Tongue (tissue), 2 donors: ENCODE results near the gene NPAS3. TPM values are rescaled to one million over a fixed set of nuclear protein-coding genes. Genes with fewer than 3 reads are reported as not detected.

ENCODE experiments used
- DNase-seq: peaks from one replicate; pipeline ENCODE4 v3.0.0-alpha.2; 2015
- total RNA-seq: library from RNA; depleted of rRNA; stranded (reverse); fragments of >200 nt; gene quantifications from one replicate; pipeline ENCODE4 v1.2.3, GENCODE V29; 2014

Gene NPAS3
- total RNA-seq, 1 donor from 2014 or later: 4.4 TPM

DNA sequence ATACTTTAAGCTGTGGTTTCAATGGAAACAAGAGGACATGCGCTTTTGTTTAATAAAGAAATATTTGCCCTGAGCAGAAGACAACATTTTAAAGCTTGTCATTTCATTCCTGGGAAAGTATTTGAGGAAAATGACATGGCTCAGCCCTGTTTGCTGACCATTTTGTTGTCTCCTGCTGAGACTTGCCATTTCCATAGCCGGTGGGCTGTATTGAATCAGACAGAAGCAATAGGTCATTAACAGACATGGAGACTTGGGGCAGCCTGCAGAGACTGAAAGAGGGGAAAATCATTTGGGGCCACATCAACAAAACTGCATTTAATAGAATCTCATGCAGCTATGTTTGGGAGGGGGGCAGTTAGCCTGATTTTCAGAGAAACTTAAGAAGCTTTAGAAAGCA is 443.0 kb downstream of the NPAS3 start:
- DNase-seq: no peak

DNA sequence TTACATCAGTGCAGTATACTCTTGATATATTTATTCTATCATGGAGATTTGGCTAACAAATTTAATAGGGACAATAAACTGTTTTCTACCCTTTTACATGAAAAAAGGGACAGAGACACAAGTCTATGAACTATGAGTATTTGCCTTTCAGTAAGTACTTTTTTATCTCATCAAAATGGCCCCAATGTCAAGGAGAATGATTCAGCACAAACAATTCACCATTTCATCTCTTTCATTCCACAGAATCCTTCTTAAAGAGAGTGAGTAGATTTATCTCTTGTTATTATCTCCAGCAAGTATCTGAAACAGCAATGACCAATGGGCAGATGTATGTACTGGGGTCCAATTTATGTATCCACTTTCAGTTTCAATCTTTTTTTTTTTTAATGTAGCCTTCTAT is 447.5 kb downstream of the NPAS3 start:
- no peak for DNase-seq

DNA sequence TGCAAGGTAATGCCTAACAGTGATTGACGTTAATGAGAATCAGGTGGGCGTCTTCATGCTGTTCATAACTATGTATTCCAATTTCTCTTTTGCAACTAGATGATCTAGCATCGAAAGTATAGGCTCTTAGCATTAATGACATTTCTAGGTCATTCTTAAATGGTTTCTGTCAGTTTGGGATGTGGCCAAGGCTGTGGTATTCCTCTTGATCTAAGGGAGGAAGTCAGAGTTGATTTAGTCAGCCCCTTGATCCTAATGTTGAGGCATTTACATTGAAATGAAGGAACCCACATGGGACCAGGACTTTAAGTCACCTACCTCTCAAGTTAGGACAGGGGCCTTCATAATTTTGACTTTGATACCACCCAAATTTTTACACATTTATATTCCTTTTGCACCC is 448.1 kb downstream of the NPAS3 start:
- no peak for DNase-seq

DNA sequence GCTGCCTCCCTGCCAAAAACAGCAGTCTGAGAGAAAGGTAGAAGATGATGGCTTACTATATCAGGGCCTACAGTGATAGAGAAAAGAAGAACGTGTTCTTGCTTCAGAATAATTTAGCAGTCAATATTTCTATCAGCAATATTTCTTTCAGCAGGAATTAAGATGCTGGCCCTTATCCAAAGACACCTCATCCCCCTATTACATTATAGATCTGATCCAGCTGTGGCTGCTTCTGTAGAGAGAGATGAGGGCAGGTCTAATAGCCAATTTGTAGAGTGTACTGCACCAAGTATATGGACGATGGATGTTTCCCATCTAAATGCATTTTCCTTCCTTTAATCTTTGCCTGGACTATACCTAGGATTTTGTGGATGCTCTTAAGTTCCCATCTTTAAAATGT is 451.7 kb downstream of the NPAS3 start:
- no peak for DNase-seq

- peak; percentile 66 for DNase-seq
Measured at GRCh38 chr14:33393231-33393894, 454.7 kb downstream of the NPAS3 start.

- no peak for DNase-seq
Measured at GRCh38 chr14:33393895-33394368, 455.3 kb downstream of the NPAS3 start.

DNA sequence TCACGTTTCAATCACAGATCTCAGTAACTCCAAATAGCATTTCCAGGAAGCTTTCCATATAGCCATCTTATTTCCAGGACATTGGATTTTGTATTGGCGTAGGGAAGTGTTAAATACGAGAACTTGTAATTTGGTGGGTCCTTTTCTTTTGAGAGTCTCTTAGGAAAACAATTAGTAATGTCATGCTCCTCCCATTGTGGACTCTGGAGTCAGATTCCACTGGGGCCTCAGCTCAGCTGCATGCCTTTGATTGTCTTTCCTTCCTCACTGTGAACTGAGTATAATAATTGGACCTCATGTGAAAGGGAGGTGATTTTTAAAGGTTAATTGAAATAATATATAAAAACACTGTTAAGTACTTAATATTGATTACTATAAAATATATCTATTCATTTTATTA is 462.6 kb downstream of the NPAS3 start:
- no peak for DNase-seq

- DNase-seq: peak; percentile 14
Measured at GRCh38 chr14:33402604-33403003, 463.9 kb downstream of the NPAS3 start.

- DNase-seq: peak; percentile 30
Measured at GRCh38 chr14:33404054-33404453, 465.4 kb downstream of the NPAS3 start.

DNA sequence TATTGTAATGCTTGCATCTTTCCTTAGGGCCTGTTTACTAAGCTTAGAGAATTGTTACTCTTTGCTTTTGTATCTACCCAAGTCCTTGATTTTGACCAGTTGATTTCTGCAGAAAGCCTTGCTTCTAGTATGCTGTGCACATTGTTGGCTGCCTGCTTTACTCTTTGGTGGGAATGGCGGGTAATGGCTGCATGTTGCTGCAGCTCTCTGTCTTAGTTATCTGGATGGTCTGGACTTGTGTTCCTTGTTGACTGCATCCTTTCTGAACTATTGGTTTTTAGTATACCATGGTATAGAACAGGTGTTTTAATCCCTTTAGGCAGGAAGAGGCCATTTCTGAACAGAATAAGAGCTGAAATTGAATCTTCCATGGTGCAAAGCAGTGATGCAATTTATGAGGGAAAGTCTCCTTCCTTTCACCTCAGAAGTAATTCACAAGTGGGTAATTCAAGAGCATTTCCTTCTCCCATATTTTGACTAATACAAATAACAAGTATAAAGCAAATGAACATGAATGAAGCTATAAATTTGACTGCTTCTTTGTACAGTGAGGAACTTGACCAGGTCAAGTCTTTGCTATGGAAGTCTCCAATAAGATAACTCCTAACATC is 466.4 kb downstream of the NPAS3 start:
- no peak for DNase-seq

GRCh38 chr14:33406766-33407165 is 468.1 kb downstream of the NPAS3 start:
- DNase-seq: no peak

DNA sequence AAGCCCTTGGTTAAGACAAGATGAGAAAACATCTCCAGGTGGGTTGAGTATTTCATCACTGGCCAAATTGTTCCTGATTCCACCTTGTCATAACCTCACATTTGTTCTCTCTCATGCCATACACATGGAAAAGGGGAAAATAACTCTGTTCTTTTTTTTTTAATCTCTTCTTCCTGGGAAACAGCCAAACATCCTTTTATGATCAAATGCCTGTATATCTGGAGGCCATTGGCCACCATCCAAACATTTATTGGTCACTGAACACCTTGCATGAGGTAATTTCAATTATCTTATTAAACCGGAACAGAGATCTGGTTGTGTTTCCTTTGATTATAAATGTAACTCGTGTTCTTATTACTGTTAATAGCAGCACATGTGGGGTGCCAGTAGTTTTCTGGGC is 469.6 kb downstream of the NPAS3 start:
- DNase-seq: no peak

DNA sequence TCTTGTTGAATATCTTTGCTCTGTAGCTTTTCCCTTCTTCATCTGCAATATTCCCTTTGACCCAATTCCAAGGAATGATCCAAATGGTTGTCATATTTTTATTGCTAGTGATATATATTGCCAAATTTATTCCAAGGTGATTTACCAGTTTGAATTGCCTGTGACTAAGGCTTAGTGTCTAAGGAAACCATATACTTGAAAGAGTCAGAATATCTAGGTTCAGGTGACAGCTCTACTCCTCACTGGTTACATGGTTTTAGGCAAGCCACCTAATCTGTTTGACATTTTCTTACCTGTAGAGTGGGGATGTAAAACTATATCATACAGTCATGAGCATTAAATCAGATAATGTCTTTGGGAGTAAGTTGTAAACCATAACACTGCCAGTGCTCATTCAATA is 473.8 kb downstream of the NPAS3 start:
- DNase-seq: no peak

DNA sequence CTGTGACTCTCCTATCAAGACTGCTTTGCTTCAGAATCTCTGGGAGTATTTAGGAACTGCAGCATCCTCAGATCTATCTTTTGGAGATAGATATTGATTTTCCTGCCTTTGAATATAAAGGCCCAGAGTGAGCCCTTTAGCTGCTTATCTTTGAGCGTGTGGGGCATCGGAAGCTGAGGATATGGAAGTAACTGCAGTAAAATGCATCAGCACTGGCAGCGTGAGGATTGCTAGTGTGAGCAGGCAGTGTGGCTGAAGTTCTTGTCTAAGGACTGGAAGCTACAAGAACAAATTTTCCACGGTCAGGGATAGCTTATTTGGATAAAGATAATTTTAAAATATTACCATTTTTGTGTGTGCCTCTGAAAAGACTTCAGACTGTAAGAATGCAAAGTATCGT is 474.7 kb downstream of the NPAS3 start:
- DNase-seq: no peak

GRCh38 chr14:33414041-33414440 is 475.4 kb downstream of the NPAS3 start:
- no peak for DNase-seq

DNA sequence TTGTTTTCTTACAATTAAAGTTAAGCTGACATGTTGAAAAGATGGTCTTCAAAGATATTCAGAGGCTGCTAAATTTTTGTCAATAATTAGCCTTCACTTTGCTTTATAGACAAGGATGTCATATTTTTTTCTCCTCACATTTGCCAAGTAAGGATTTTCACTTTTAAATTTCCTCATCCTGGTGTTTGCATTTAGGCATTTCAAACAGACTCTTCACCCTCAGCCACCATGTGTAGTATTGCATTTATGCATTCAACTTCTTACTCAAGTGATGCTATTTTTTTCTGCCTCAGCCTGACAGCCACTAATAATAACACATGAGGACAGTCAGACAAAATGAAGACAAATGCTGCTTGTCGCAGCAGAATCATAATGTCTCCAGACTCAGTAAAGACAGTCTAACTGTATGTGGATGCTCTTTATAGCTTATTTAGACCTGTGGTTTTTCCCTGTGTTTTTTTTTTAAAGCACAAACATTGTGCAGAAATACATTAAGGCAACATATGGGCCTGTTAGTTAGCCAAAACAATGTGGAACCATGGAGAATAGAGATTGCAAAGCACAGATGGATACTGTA is 481.5 kb downstream of the NPAS3 start:
- peak; percentile 11 for DNase-seq

- DNase-seq: no peak
Measured at GRCh38 chr14:33430414-33431035, 491.8 kb downstream of the NPAS3 start.

DNA sequence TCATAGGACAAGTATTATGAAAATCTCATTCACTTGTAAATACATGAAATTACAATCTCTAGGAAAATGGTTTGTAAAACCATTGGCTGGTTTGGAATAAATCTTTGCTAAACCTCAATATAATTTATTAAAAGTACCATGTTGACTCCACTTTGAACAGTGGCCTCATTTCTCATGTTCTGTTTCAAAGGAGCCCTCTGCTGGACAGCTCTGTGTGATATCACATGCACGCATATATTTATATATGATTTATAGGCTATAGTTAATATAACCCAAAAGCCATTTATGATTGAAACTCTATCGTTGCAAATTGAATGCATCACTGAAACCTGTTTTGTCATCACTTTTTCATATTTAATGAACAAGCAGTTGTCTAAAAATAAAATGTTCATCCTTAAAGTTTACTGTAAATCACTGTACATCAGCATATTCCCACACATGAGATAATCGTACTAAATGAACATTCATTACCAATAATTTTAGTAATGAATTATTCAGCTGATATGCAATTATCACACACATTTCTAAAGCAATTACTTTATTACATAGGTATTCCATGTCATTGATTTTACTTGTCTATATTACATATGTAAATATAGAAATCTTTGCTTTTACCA is 493.8 kb downstream of the NPAS3 start:
- peak; percentile 76 for DNase-seq

DNA sequence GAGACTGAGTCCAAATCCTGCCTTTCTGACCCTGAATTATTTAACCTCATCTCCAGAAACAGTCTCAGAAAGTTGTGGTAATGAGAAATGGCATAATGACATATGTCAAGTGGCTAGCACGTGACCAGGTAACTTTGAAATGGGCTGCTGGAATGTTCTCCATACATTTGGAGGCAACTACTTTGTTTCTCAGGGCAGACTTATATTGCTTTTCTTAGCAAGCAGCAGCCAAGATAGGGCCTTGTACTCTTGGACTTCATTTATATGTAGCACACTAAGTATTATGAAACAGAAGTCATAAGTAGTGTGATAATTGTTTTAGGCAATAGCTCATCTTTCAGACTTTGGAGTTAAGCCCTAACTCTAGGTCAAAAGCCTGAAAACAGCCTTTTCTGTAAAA is 494.7 kb downstream of the NPAS3 start:
- DNase-seq: no peak

DNA sequence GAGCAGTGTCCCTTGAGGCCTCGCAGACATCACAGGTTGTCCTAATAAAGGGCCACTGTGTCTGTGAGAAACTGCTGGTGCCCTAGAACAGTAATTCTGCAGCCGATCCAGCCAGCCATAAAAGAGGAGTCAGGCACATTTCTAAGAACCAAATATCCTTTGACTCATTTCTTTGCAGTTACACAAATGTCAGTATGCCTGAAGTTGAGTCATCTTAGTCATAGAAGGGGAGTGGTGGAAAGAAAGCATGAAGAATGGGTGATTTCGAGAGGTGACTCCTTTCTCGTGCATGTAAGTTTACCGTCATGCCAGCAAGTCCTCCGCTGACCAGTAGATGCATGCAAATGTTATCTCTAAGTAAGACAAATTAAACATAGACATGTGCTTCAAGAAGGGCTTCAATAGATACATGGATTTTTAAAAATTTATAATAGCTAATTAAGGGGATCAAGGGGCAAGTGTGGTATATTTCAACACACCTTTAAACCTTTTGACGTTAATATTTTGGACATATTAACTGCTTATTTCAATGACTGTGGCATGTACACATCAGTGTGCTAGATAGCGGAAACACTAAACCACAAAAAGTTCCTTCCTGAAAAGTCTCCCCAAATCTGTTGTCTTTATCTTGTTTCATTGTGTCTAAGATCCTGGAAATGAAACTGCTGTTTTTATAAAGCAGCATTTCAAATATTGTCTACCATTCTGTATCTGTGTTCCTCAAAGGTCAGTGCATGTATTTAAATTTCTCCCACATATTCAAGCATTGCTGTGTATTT is 497.4 kb downstream of the NPAS3 start:
- no peak for DNase-seq

DNA sequence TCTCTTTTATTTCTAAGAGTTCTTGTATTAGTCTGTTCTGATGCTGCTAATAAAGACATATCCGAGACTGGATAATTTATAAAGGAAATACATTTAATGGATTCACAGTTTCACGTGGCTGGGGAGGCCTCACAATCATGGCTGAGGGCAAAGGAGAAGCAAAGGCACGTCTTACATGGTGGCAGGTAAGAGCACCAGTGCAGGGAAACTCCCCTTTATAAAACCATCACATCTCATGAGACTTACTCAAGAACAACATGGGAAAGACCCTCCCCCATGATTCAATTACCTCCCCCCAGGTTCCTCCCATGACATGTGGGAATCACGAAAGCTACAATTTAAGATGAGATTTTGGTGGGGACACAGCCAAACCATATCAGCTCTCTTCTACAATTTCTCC is 503.0 kb downstream of the NPAS3 start:
- no peak for DNase-seq

DNA sequence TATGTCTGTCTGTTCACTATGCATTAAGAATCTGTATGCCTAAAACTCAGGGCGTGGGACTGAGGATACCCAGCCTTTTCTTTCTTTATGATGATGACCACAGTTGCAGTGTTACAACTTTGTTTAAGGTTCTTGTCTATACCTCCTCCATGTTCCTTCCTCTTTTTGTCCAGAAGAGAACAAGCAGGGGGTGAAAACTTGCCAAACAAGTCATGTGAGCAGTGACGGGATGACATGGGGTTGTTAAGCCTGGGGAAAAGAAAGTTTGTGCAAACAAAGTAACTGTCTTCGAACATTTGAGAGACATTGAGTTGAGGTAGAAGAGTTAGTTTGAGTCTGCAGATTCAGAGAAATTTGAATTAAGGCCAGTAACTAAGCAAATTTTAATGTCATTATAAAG is 505.5 kb downstream of the NPAS3 start:
- no peak for DNase-seq
